H9 (cell line): ENCODE data around the gene DNAAF5. TPM values are rescaled to one million over a fixed set of nuclear protein-coding genes. Genes with fewer than 3 reads are reported as not detected.

ENCODE experiments used
- DNase-seq: peaks from one replicate; pipeline ENCODE4 v3.0.0-alpha.2; 2017
- H2AFZ ChIP-seq: one replicate; pipeline ENCODE4 v1.6.1; 2013; ENCODE audit warnings: mild to moderate bottlenecking, low read length, control low read depth, moderate library complexity
- H2AK5ac ChIP-seq: 2 replicates; pipeline ENCODE4 v1.6.1; 2013; ENCODE audit warnings: low read length, control low read depth, mixed read lengths; ENCODE audit not compliant: insufficient read length
- H2BK120ac ChIP-seq: one replicate; pipeline ENCODE4 v1.6.1; 2013; ENCODE audit warnings: low read depth, mild to moderate bottlenecking, low read length, control low read depth, inconsistent platforms; ENCODE audit not compliant: poor library complexity, severe bottlenecking
- H2BK12ac ChIP-seq: 2 replicates; pipeline ENCODE4 v1.6.1; 2013; ENCODE audit warnings: low read length, control low read depth, mixed read lengths, low read depth; ENCODE audit not compliant: insufficient read length
- H2BK15ac ChIP-seq: 2 replicates; pipeline ENCODE4 v1.6.1; 2013; ENCODE audit warnings: low read depth, low read length, control low read depth
- H2BK20ac ChIP-seq: one replicate; pipeline ENCODE4 v1.6.1; 2013; ENCODE audit warnings: low read depth, mild to moderate bottlenecking, low read length, control low read depth, inconsistent platforms; ENCODE audit not compliant: poor library complexity, severe bottlenecking
- H2BK5ac ChIP-seq: 2 replicates; pipeline ENCODE4 v1.6.1; 2013; ENCODE audit warnings: low read length, control low read depth, mixed read lengths; ENCODE audit not compliant: insufficient read length
- H3K14ac ChIP-seq: 2 replicates; pipeline ENCODE4 v1.6.1; 2013; ENCODE audit warnings: low read length, control low read depth; ENCODE audit not compliant: insufficient read depth
- H3K18ac ChIP-seq: 2 replicates; pipeline ENCODE4 v1.6.1; 2013; ENCODE audit warnings: low read depth, mild to moderate bottlenecking, mixed read lengths, low read length, control low read depth; ENCODE audit not compliant: insufficient read length
- H3K23ac ChIP-seq: 2 replicates; pipeline ENCODE4 v1.6.1; 2013; ENCODE audit warnings: low read length, control low read depth, mixed read lengths, low read depth; ENCODE audit not compliant: insufficient read length
- H3K23me2 ChIP-seq: 2 replicates; pipeline ENCODE4 v1.6.1; 2013; ENCODE audit warnings: low read depth, mild to moderate bottlenecking, mixed read lengths, low read length, control low read depth; ENCODE audit not compliant: insufficient read length, poor library complexity, severe bottlenecking
- H3K27ac ChIP-seq: 2 replicates; pipeline ENCODE4 v1.5.1; 2013; ENCODE audit warnings: low read length, control low read depth, mixed read lengths, low read depth; ENCODE audit not compliant: insufficient read length
- H3K27me3 ChIP-seq: 2 replicates; pipeline ENCODE4 v1.6.1; 2013; ENCODE audit warnings: low read length, control low read depth, inconsistent platforms; ENCODE audit not compliant: insufficient read depth
- H3K4ac ChIP-seq: 2 replicates; pipeline ENCODE4 v1.6.1; 2013; ENCODE audit warnings: low read depth, mild to moderate bottlenecking, control low read depth, inconsistent platforms, low read length, moderate library complexity
- H3K4me1 ChIP-seq: 2 replicates; pipeline ENCODE4 v1.6.1; 2013; ENCODE audit warnings: low read length, control low read depth, inconsistent platforms; ENCODE audit not compliant: insufficient read depth
- H3K4me2 ChIP-seq: 2 replicates; pipeline ENCODE4 v1.6.1; 2013; ENCODE audit warnings: low read length, control low read depth, mixed read lengths; ENCODE audit not compliant: insufficient read length, insufficient read depth
- H3K56ac ChIP-seq: 2 replicates; pipeline ENCODE4 v1.6.1; 2013; ENCODE audit warnings: low read depth, mild to moderate bottlenecking, mixed read lengths, low read length, control low read depth; ENCODE audit not compliant: insufficient read length
- H3K79me1 ChIP-seq: 2 replicates; pipeline ENCODE4 v1.6.1; 2013; ENCODE audit warnings: low read depth, mild to moderate bottlenecking, moderate library complexity, low read length, control low read depth, inconsistent platforms; ENCODE audit not compliant: insufficient read depth, poor library complexity, severe bottlenecking
- H3K79me2 ChIP-seq: 2 replicates; pipeline ENCODE4 v1.6.1; 2013; ENCODE audit warnings: low read length, control low read depth, inconsistent platforms; ENCODE audit not compliant: insufficient read depth
- H3K9ac ChIP-seq: 2 replicates; pipeline ENCODE4 v1.6.1; 2013; ENCODE audit warnings: low read length, control low read depth, mixed read lengths; ENCODE audit not compliant: insufficient read length; ENCODE audit errors: extremely low read depth
- H3K9me3 ChIP-seq: one replicate; pipeline ENCODE4 v1.6.1; 2013; ENCODE audit warnings: low read depth, low read length, inconsistent platforms; ENCODE audit not compliant: control insufficient read depth
- H3T11ph ChIP-seq: one replicate; pipeline ENCODE4 v1.6.1; 2013; ENCODE audit warnings: mild to moderate bottlenecking, low read length, control low read depth, inconsistent platforms
- H4K20me1 ChIP-seq: one replicate; pipeline ENCODE4 v1.6.1; 2013; ENCODE audit not compliant: control insufficient read depth, insufficient read length, insufficient read depth
- H4K5ac ChIP-seq: 2 replicates; pipeline ENCODE4 v1.6.1; 2013; ENCODE audit warnings: low read depth, mild to moderate bottlenecking, mixed read lengths, low read length, control low read depth; ENCODE audit not compliant: insufficient read length
- H4K8ac ChIP-seq: replicated peaks from 2 replicates; pipeline ENCODE4 v1.6.1; 2013; ENCODE audit warnings: low read length, control low read depth, mixed read lengths, low read depth; ENCODE audit not compliant: insufficient read length
- H4K91ac ChIP-seq: 2 replicates; pipeline ENCODE4 v1.6.1; 2013; ENCODE audit warnings: low read depth, mild to moderate bottlenecking, moderate library complexity, mixed read lengths, low read length, control low read depth; ENCODE audit not compliant: insufficient read length
- H3K27ac Mint-ChIP-seq, 3 experiments: 2 replicates in 2 of 3; 3 replicates in 1 of 3; pipeline ENCODE4 v1.8.0; 2020 to 2021; ENCODE audit warnings: mixed read lengths in 3 of 3, mild to moderate bottlenecking in 1 of 3, moderate library complexity in 1 of 3
- H3K27me3 Mint-ChIP-seq: 2 replicates; pipeline ENCODE4 v1.8.0; 2021; ENCODE audit warnings: low read depth, mild to moderate bottlenecking, moderate library complexity, mixed read lengths
- H3K36me3 Mint-ChIP-seq, 3 experiments: 2 replicates in 2 of 3; 3 replicates in 1 of 3; pipeline ENCODE4 v1.8.0; 2020 to 2021; ENCODE audit warnings: low read depth in 3 of 3, mixed read lengths in 3 of 3; ENCODE audit not compliant: insufficient read depth in 1 of 3
- H3K4me1 Mint-ChIP-seq, 2 experiments: 2 replicates each; pipeline ENCODE4 v1.8.0; 2020; ENCODE audit warnings: mixed read lengths in 2 of 2
- H3K4me3 Mint-ChIP-seq, 2 experiments: 2 replicates in 1 of 2; 3 replicates in 1 of 2; pipeline ENCODE4 v1.8.0; 2020 to 2021; ENCODE audit warnings: mild to moderate bottlenecking in 2 of 2, mixed read lengths in 2 of 2, moderate library complexity in 1 of 2
- H3K9me3 Mint-ChIP-seq, 2 experiments: 2 replicates in 1 of 2; 3 replicates in 1 of 2; pipeline ENCODE4 v1.8.0; 2020; ENCODE audit warnings: mild to moderate bottlenecking in 2 of 2, mixed read lengths in 2 of 2, moderate library complexity in 1 of 2
- CTCF ChIP-seq: fragments of 200-600 bp; sonication (generic); conservative IDR thresholded peaks from 3 replicates; pipeline ENCODE4 v1.8.0; 2021; ENCODE audit warnings: antibody characterized with exemption, mild to moderate bottlenecking
- WGBS: extraction: QIAGEN DNeasy Blood & Tissue Kit; methylation state at CpG from one replicate; pipeline ENCODE4 v1.1.7; 2013; ENCODE audit warnings: missing lambda C conversion rate, low lambda C conversion rate, mixed read lengths; ENCODE audit not compliant: insufficient read length; ENCODE audit errors: extremely low coverage; 5-methylcytosine and 5-hydroxymethylcytosine counted together
- total RNA-seq: library from RNA; stranded (reverse); gene quantifications from 2 replicates; pipeline ENCODE4 v1.2.1, GENCODE V29; 2021

The DNAAF5 gene
- total RNA-seq, 1 experiment from 2014 or later, result 43.5 TPM

- DNase-seq, result no peak
- Histone ChIP-seq H3K4ac (no peak overlapping the region), H3K79me2 (peaks cover 21% of the 10 kb centered on the region; the same call in 1 of the 2 replicates), H3K27ac (no peak overlapping the region), H2BK15ac (no peak overlapping the region), H3K27me3 (no peaks in the 10 kb centered on the region), H2AK5ac (no peak overlapping the region), H3K4me2 (no peak overlapping the region), H4K20me1 (no peaks in the 10 kb centered on the region), H3K23me2 (peaks cover 9% of the 10 kb centered on the region), H2BK20ac (no peak overlapping the region), H3K79me1 (no peaks in the 10 kb centered on the region), H3K4me1 (no peaks in the 10 kb centered on the region; the same call in 1 of the 2 replicates), H3K18ac (no peak overlapping the region), H2BK12ac (no peak overlapping the region), H2AFZ (no peak overlapping the region), H3T11ph (no peak overlapping the region), H3K23ac (no peak overlapping the region), H4K8ac (no peak overlapping the region), H4K5ac (no peak overlapping the region), H3K9ac (no peak overlapping the region), H2BK5ac (no peak overlapping the region), H4K91ac (no peak overlapping the region), H2BK120ac (no peak overlapping the region), H3K56ac (no peak overlapping the region), H3K9me3 (no peaks in the 10 kb centered on the region), H3K14ac (no peak overlapping the region)
- peaks cover 1% of the 10 kb centered on the region; the same call in 1 of the 2 replicates for H3K27me3 Mint-ChIP-seq
- H3K4me3 Mint-ChIP-seq, result no peak overlapping the region
- no peak overlapping the region for H3K27ac Mint-ChIP-seq
- H3K9me3 Mint-ChIP-seq, result peaks cover 53 to 55% of the 10 kb centered on the region in 2 experiments
- no CpG with 5 or more reads among the region's 9 CpGs for WGBS
- no peak for TF ChIP-seq CTCF
- H3K36me3 Mint-ChIP-seq, result peaks cover 60 to 74% (median 62%) of the 10 kb centered on the region in 3 experiments
- H3K4me1 Mint-ChIP-seq, result peaks cover 14 to 17% of the 10 kb centered on the region in 2 experiments
These were observed 3.0 kb upstream of the DNAAF5 start for GRCh38 chr7:723541-723940.
